Activated B cell treated with CpG ODN at 0.5 μM for 24 hours (primary cell): ENCODE measurements around the gene LHFPL2. TPM values are rescaled to one million over a fixed set of nuclear protein-coding genes. Genes with fewer than 3 reads are reported as not detected.

Experiments
- ATAC-seq: fragments of 200-7000 bp; cut with Tn5 transposase; one replicate; pipeline ENCODE4 v1.10.0; 2021; ENCODE audit warnings: low read depth, mild to moderate bottlenecking, moderate library complexity
- CTCF ChIA-PET: fragments of 350-600 bp; sonication (Branson Sonifier 250); formaldehyde crosslinking; loops from one replicate; lab custom pipeline; 2021; ENCODE audit warnings: antibody characterized with exemption; lab: Charles Lee
- POLR2A ChIA-PET: fragments of 350-600 bp; sonication (Branson Sonifier 250); formaldehyde crosslinking; loops from one replicate; lab custom pipeline; 2021; ENCODE audit warnings: antibody characterized with exemption; lab: Charles Lee
- DNase-seq: peaks from one replicate; pipeline ENCODE4 v3.0.0; 2022
- H3K27ac Mint-ChIP-seq: one replicate; pipeline ENCODE4 v1.8.0; 2020; ENCODE audit warnings: mixed read lengths
- H3K27me3 Mint-ChIP-seq: one replicate; pipeline ENCODE4 v1.8.0; 2021; ENCODE audit warnings: mixed read lengths
- H3K36me3 Mint-ChIP-seq: one replicate; pipeline ENCODE4 v1.8.0; 2021; ENCODE audit warnings: low read depth, mixed read lengths
- H3K4me1 Mint-ChIP-seq: one replicate; pipeline ENCODE4 v1.8.0; 2021; ENCODE audit warnings: mixed read lengths
- H3K4me3 Mint-ChIP-seq: one replicate; pipeline ENCODE4 v1.8.0; 2020; ENCODE audit warnings: mild to moderate bottlenecking, mixed read lengths
- H3K9me3 Mint-ChIP-seq: one replicate; pipeline ENCODE4 v1.8.0; 2020; ENCODE audit warnings: mixed read lengths
- intact Hi-C: fragments of 100-400 bp; cut with micrococcal nuclease; formaldehyde crosslinking; loops from one replicate; pipeline ENCODE4 v1.15.1; 2024
- total RNA-seq: library from RNA; stranded (reverse); gene quantifications from 2 replicates; pipeline ENCODE4 v1.2.3, GENCODE V29; 2022
- TF ChIP-seq, protein P1 (sequence below): fragments of 200-600 bp; IDR thresholded peaks from one replicate; pipeline ENCODE4 v1.8.0; 2022; ENCODE audit warnings: antibody characterized with exemption, mild to moderate bottlenecking

LHFPL2 gene
- total RNA-seq, 1 donor from 2014 or later: 12.0 TPM

DNA sequence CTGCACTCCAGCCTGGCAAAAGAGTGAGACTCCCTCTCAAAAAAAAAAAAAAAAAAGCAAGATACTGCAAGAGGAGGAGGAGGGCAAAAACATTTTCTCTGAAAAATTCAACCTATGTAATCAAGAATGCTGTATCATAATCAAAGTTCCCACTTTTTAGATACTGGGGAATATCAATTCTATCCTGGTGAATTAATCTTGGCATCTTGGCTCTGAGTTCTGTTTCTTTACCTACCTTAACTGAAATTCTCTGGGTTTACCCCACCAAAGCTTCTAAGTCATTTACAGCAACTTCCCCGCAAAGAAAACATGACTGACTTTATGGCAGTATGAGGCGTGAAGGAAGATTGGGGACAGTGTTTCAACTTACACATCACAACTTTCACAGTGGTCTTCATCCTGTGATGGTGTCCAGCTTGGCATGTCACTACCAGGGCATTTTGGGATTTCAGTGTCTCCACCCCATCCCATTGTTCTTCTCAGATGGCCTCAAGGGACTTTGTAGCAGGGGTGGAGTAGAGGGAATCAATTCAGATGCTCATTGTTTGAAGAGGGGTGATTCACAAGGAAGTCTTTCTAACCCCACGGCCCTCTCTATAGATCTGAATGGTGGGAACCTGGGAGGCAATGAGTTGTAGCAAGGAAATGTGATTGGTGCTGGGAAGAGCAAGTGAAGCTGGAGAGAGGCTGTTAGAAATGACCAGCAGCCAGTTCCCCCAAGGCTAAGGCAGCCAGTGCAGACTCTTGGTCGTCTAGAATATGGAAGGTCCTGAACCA is 157.7 kb downstream of the LHFPL2 start:
- POLR2A ChIA-PET: no interaction called here
- no peak for ATAC-seq
- Mint-ChIP-seq H3K4me1 (peaks cover 4% of the 10 kb centered on the region), H3K36me3 (peaks cover 34% of the 10 kb centered on the region), H3K27ac (no peak overlapping the region), H3K4me3 (no peak overlapping the region), H3K27me3 (no peaks in the 10 kb centered on the region), H3K9me3 (no peaks in the 10 kb centered on the region)
- TF ChIP-seq, protein P1, sequence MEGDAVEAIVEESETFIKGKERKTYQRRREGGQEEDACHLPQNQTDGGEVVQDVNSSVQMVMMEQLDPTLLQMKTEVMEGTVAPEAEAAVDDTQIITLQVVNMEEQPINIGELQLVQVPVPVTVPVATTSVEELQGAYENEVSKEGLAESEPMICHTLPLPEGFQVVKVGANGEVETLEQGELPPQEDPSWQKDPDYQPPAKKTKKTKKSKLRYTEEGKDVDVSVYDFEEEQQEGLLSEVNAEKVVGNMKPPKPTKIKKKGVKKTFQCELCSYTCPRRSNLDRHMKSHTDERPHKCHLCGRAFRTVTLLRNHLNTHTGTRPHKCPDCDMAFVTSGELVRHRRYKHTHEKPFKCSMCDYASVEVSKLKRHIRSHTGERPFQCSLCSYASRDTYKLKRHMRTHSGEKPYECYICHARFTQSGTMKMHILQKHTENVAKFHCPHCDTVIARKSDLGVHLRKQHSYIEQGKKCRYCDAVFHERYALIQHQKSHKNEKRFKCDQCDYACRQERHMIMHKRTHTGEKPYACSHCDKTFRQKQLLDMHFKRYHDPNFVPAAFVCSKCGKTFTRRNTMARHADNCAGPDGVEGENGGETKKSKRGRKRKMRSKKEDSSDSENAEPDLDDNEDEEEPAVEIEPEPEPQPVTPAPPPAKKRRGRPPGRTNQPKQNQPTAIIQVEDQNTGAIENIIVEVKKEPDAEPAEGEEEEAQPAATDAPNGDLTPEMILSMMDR: no peak
- no peak for DNase-seq
- CTCF ChIA-PET: interaction anchor here (1.0 kb wide), 1 partner anchor 23 kb away, joined by 4 read pairs; no protein-coding TSS in a partner anchor
- intact Hi-C loops: no loop called here

DNA sequence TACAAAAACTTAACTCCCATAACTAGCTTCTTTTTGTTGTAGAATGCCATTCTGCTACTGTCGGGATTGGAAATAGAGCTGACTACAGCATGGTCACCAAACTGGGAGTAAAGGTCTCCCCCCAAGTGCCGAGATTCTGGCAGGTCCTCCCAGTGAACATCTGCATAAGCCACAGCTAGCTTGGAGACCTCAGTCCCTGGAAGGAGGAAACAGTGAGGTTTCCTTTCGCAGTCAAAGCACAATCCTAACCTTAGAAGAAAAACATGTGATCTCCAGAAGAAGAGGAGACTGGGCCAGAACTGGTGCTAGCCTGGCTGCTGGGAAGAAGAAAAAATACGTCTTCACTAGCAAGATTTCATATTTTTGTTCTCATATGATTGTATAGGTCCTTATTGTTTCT is 160.7 kb downstream of the LHFPL2 start:
- no peak for ATAC-seq
- H3K4me3 Mint-ChIP-seq: no peak overlapping the region
- ChIA-PET CTCF (no interaction called here), POLR2A (no interaction called here)
- peaks cover 29% of the 10 kb centered on the region for H3K36me3 Mint-ChIP-seq
- TF ChIP-seq, protein P1: no peak
- no peaks in the 10 kb centered on the region for H3K27me3 Mint-ChIP-seq
- DNase-seq: no peak
- intact Hi-C loops: no loop called here
- H3K27ac Mint-ChIP-seq: no peak overlapping the region
- no peaks in the 10 kb centered on the region for H3K9me3 Mint-ChIP-seq
- H3K4me1 Mint-ChIP-seq: peaks cover 20% of the 10 kb centered on the region

DNA sequence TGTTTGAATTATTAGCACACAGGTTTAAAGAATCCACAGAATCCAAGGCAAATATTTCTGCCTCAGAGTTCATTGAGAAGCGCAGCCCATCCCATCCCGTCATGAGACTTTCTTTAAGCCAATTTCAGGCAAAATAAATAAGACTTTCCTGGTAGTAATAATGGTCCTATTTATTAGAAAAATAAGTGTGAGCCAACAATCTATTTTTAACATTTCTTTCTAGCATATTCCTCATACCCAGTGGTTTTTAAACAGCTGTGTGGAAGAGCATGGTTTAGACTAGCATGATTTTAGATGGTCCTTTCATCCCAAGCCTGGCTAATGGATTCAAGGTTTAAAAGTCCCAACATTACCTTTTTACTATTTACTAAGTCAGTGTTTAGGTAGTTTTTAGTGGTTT is 162.4 kb downstream of the LHFPL2 start:
- peaks cover 29% of the 10 kb centered on the region for H3K36me3 Mint-ChIP-seq
- DNase-seq (no peak), ATAC-seq (no peak)
- no peak overlapping the region for H3K4me3 Mint-ChIP-seq
- ChIA-PET CTCF (no interaction called here), POLR2A (no interaction called here)
- no peaks in the 10 kb centered on the region for H3K27me3 Mint-ChIP-seq
- no peaks in the 10 kb centered on the region for H3K9me3 Mint-ChIP-seq
- H3K27ac Mint-ChIP-seq: no peak overlapping the region
- H3K4me1 Mint-ChIP-seq: peaks cover 22% of the 10 kb centered on the region
- intact Hi-C loops: no loop called here
- TF ChIP-seq, protein P1: no peak

DNA sequence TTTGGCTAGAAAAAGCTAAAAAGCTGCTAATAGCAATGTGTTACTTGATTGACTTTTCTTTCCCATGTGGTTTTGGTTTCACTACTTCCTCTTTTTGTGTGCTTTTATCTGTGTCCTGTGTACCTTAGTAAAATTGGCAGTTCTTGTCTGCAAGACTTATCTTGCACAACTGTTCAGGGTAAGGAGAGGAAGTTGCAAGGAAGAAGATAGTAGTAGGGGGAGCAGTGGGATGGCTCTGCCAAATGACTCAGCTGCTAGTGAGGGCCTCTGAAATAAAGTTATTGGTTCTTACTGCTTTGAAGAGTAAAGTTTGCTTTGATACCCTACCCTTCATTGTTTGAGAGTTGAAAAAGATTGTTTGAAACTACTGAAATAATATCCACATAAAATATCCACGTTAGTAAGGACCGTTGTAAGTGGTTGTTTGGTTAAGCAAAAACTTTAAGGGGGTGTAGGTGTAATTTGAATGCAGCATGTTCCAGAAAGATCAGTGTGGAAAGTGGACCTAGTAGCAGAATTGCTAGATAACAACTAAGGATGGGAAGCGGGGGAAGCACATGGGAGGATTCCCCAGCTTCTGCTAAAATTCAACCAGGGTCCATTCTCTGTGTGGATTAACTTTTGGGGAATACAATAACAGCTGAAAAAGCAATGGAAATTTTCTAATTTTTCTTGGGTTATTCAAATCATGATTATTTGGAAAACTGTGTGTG is 164.6 kb downstream of the LHFPL2 start:
- Mint-ChIP-seq H3K4me3 (no peak overlapping the region), H3K9me3 (no peaks in the 10 kb centered on the region), H3K27ac (peak overlapping the region; percentile 60), H3K27me3 (no peaks in the 10 kb centered on the region), H3K36me3 (peaks cover 17% of the 10 kb centered on the region), H3K4me1 (peaks cover 20% of the 10 kb centered on the region)
- ATAC-seq: peak; percentile 99
- intact Hi-C loops: loop anchor here (2.0 to 5.0 kb wide), 2 partner anchors 27 to 122 kb away; partner anchors contain the start of gene SCAMP1
- ChIA-PET CTCF (interaction anchor here (1.2 to 1.8 kb wide), 3 partner anchors 16 to 649 kb away, joined by 4 to 7 read pairs (median 6); no protein-coding TSS in a partner anchor), POLR2A (interaction anchor here (0.6 to 1.0 kb wide), 4 partner anchors 16 to 755 kb away, joined by 3 to 8 read pairs (median 3); partner anchors contain the start of genes ARSB and LHFPL2)
- TF ChIP-seq, protein P1: no peak
- DNase-seq: no peak

DNA sequence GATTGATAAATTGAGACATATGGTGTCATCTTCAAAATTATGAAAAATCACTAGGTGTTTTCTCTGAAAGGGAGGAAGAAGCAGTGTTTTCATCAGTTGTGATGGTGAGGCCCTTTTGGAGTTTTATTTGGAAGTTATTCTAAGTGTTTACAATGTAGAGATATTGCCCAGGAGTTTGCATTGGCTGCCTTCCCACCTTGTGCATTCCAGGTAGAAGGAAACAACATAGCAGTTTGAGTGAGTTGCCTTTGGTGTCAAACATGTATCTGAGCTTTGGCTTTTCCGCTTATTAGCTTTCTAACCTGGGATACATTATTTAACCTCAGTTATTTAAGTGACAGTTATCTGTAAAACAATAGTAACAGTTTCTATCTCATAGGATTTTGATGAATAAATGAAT is 165.6 kb downstream of the LHFPL2 start:
- intact Hi-C loops: loop anchor here (2.0 to 5.0 kb wide), 2 partner anchors 28 to 121 kb away; partner anchors contain the start of gene SCAMP1
- DNase-seq (no peak), ATAC-seq (no peak)
- Mint-ChIP-seq H3K27ac (no peak overlapping the region), H3K27me3 (no peaks in the 10 kb centered on the region), H3K9me3 (no peaks in the 10 kb centered on the region), H3K4me1 (peaks cover 20% of the 10 kb centered on the region), H3K36me3 (peaks cover 7% of the 10 kb centered on the region), H3K4me3 (no peak overlapping the region)
- TF ChIP-seq, protein P1: no peak
- ChIA-PET POLR2A (interaction anchor here (0.6 to 1.0 kb wide), 4 partner anchors 15 to 756 kb away, joined by 3 to 8 read pairs (median 3); partner anchors contain the start of genes ARSB and LHFPL2), CTCF (interaction anchor here (1.2 to 1.8 kb wide), 3 partner anchors 15 to 650 kb away, joined by 4 to 7 read pairs (median 6); no protein-coding TSS in a partner anchor)
